ENCODE measurements around the gene ROBO1. TPM values are rescaled to one million over a fixed set of nuclear protein-coding genes. Genes with fewer than 3 reads are reported as not detected.

The ROBO1 gene
- total RNA-seq, 8 experiments from 2014 or later = 45.0 to 147 (median 67.8) TPM

- in situ Hi-C loops (cut with MboI; ENCODE audit: low pct_unique_long_range_greater_than_20kb in 2 of 9, low sequenced_read_pairs in 9 of 9, unreplicated experiment in 9 of 9) = loop anchor here in 2 of 9 experiments (25.0 kb wide), 1 partner anchor 107 kb away; no protein-coding TSS in a partner anchor
Observed at GRCh38 chr3:79380581-79380980, 387.2 kb downstream of the ROBO1 start.

GRCh38 chr3:79378064-79378463 lies 389.7 kb downstream of the ROBO1 start:
- no peak overlapping the region for H3K27ac ChIP-seq
- in situ Hi-C loops (cut with MboI; ENCODE audit: low pct_unique_long_range_greater_than_20kb in 2 of 9, low sequenced_read_pairs in 9 of 9, unreplicated experiment in 9 of 9) = loop anchor here in 2 of 9 experiments (25.0 kb wide), 1 partner anchor 109 kb away; no protein-coding TSS in a partner anchor
- no peak for ATAC-seq (replicated peaks in 6 of 8)
- peaks cover 0 to 9% of the 10 kb centered on the region in 2 donors for H3K4me1 ChIP-seq (replicated peaks in 1 of 2)
- 48 to 100% (median 74%) methylated on average over 2 to 3 of the region's 3 CpGs; no CpG with 5 or more reads in 4 of the 10 experiments for WGBS, 10 experiments
- no peak overlapping the region for H3K4me3 ChIP-seq

More at GRCh38 chr3:79380581-79380980, 387.2 kb downstream of the ROBO1 start:
- Histone ChIP-seq H3K4me1 (replicated peaks in 1 of 2) (peaks cover 0 to 9% of the 10 kb centered on the region in 2 donors), H3K4me3 (no peak overlapping the region), H3K27ac (no peak overlapping the region)
- 50 to 88% (median 78%) methylated on average over 2 to 4 of the region's 4 CpGs; no CpG with 5 or more reads in 3 of the 10 experiments for WGBS, 10 experiments
- ATAC-seq (replicated peaks in 6 of 8) = no peak

DNA sequence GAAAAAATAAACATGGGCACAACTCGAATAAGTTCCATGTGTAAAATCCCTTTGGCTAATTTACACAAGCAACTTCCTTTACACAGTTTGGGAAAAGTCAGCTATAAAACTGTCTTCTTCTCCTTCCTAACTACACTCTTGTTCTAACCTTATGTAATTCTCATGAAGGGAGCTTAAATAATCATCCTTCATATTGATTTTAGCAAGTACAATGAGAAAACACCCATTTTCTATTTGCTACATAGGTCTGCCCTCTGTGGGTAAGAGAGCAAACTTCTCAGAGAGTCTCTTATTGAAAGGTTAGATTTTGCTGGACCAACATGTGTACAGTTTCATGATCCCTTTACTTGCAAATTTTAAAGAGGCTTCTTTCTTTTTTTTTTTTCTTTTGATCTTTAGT lies 398.5 kb downstream of the ROBO1 start:
- in situ Hi-C loops (cut with MboI; ENCODE audit: low pct_unique_long_range_greater_than_20kb in 2 of 9, low sequenced_read_pairs in 9 of 9, unreplicated experiment in 9 of 9) = loop anchor here in 5 of 9 experiments (25.0 kb wide), 3 partner anchors 282 to 707 kb away; no protein-coding TSS in a partner anchor
- peak in 3 of 8 experiments; percentile 27 to 83 (median 51) for ATAC-seq (replicated peaks in 6 of 8)
- 22 to 100% (median 72%) methylated on average over 1 of the region's 1 CpG; no CpG with 5 or more reads in 4 of the 10 experiments for WGBS, 10 experiments
- Histone ChIP-seq H3K4me3 (no peak overlapping the region), H3K4me1 (replicated peaks in 1 of 2) (no peaks in the 10 kb centered on the region), H3K27ac (no peak overlapping the region)

DNA sequence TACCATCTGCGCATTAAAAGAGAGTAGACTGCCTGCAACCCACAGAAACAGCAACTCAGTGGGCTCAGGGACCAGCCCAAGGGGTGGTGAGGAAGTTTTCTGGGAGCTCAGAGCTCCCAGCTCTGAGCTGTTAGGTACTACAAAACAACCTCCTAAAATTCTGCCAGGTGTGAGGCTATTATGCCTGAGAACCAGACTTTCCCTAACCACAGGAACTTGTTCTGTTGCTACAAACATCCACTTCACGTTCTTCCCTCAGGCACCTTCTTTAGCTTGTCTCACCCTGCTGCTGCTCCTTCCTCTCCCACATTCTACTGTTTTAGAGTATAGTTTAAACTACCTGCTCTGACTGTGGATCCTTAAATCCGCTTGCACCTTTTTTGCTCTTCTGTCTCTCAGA lies 399.4 kb downstream of the ROBO1 start:
- 67 to 94% (median 75%) methylated on average over 1 to 3 of the region's 3 CpGs for WGBS, 10 experiments
- no peak overlapping the region for H3K4me3 ChIP-seq
- H3K27ac ChIP-seq = no peak overlapping the region
- peak in 1 of 8 experiments; percentile 52 for ATAC-seq (replicated peaks in 6 of 8)
- in situ Hi-C loops (cut with MboI; ENCODE audit: low pct_unique_long_range_greater_than_20kb in 2 of 9, low sequenced_read_pairs in 9 of 9, unreplicated experiment in 9 of 9) = loop anchor here in 5 of 9 experiments (25.0 kb wide), 3 partner anchors 281 to 706 kb away; no protein-coding TSS in a partner anchor
- no peaks in the 10 kb centered on the region for H3K4me1 ChIP-seq (replicated peaks in 1 of 2)

- in situ Hi-C loops (cut with MboI; ENCODE audit: low pct_unique_long_range_greater_than_20kb in 2 of 9, low sequenced_read_pairs in 9 of 9, unreplicated experiment in 9 of 9) = loop anchor here in 5 of 9 experiments (25.0 kb wide), 3 partner anchors 281 to 706 kb away; no protein-coding TSS in a partner anchor
- H3K27ac ChIP-seq = no peak overlapping the region
- H3K4me3 ChIP-seq = no peak overlapping the region
- 63 to 100% (median 82%) methylated on average over 1 to 4 of the region's 6 CpGs; no CpG with 5 or more reads in 3 of the 10 experiments for WGBS, 10 experiments
- no peaks in the 10 kb centered on the region for H3K4me1 ChIP-seq (replicated peaks in 1 of 2)
- no peak for ATAC-seq (replicated peaks in 6 of 8)
Observed at GRCh38 chr3:79367803-79368202, 400.0 kb downstream of the ROBO1 start.

DNA sequence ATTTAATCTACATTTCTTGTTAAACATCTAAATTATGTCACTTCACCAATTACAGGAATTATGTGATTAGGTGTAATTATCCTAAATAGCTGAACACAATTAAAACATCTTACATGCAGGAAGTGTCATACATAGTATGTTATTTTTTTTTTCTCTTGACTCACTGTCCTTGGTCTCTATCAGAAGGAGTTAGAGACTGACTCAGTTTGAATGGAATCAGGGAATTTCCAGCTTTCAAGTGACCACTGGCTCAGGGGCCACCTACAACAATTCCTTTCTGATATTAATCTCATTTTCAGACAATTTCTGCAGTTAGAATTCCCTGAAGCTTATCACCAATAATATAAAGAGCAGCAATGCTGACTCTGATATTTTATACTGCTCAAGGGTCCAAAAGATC lies 400.7 kb downstream of the ROBO1 start:
- Histone ChIP-seq H3K27ac (no peak overlapping the region), H3K4me1 (replicated peaks in 1 of 2) (no peaks in the 10 kb centered on the region), H3K4me3 (no peak overlapping the region)
- in situ Hi-C loops (cut with MboI; ENCODE audit: low pct_unique_long_range_greater_than_20kb in 2 of 9, low sequenced_read_pairs in 9 of 9, unreplicated experiment in 9 of 9) = loop anchor here in 5 of 9 experiments (25.0 kb wide), 3 partner anchors 280 to 705 kb away; no protein-coding TSS in a partner anchor
- no peak for ATAC-seq (replicated peaks in 6 of 8)

DNA sequence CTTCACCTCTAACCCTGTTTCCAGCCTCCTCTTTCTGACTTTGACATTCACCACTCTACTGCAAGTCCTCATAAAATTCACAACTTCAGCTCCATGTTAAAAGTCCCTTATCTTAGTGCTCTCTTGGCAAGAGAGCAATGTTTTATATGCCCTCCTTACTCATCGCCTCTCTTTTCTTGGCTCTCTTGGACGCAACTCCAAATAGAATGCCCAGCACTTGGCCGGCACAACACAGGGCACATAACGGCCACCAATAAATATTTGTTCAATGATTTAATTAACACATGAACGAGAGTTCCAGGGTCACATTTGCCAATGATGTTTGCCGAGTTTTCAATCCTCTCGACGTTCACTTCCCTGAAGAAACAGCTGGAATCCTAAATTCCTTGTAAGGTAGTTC lies 401.4 kb downstream of the ROBO1 start:
- H3K4me1 ChIP-seq (replicated peaks in 1 of 2) = no peaks in the 10 kb centered on the region
- no peak for ATAC-seq (replicated peaks in 6 of 8)
- 77 to 100% (median 92%) methylated on average over 2 to 8 of the region's 8 CpGs for WGBS, 10 experiments
- H3K4me3 ChIP-seq = no peak overlapping the region
- in situ Hi-C loops (cut with MboI; ENCODE audit: low pct_unique_long_range_greater_than_20kb in 2 of 9, low sequenced_read_pairs in 9 of 9, unreplicated experiment in 9 of 9) = loop anchor here in 5 of 9 experiments (25.0 kb wide), 3 partner anchors 279 to 704 kb away; no protein-coding TSS in a partner anchor
- no peak overlapping the region for H3K27ac ChIP-seq

- Histone ChIP-seq H3K27ac (no peak overlapping the region), H3K4me1 (replicated peaks in 1 of 2) (no peaks in the 10 kb centered on the region), H3K4me3 (no peak overlapping the region)
- in situ Hi-C loops (cut with MboI; ENCODE audit: low pct_unique_long_range_greater_than_20kb in 2 of 9, low sequenced_read_pairs in 9 of 9, unreplicated experiment in 9 of 9) = loop anchor here in 5 of 9 experiments (25.0 kb wide), 3 partner anchors 277 to 702 kb away; no protein-coding TSS in a partner anchor
- ATAC-seq (replicated peaks in 6 of 8) = no peak
- 63 to 100% (median 92%) methylated on average over 2 to 5 of the region's 5 CpGs for WGBS, 10 experiments
Observed at GRCh38 chr3:79364784-79365183, 403.0 kb downstream of the ROBO1 start.

- WGBS, 10 experiments = 56 to 100% (median 90%) methylated on average over 2 to 3 of the region's 3 CpGs
- Histone ChIP-seq H3K4me3 (no peak overlapping the region), H3K27ac (no peak overlapping the region), H3K4me1 (replicated peaks in 1 of 2) (no peaks in the 10 kb centered on the region)
- no peak for ATAC-seq (replicated peaks in 6 of 8)
- in situ Hi-C loops (cut with MboI; ENCODE audit: low pct_unique_long_range_greater_than_20kb in 2 of 9, low sequenced_read_pairs in 9 of 9, unreplicated experiment in 9 of 9) = loop anchor here in 5 of 9 experiments (25.0 kb wide), 3 partner anchors 275 to 700 kb away; no protein-coding TSS in a partner anchor
Observed at GRCh38 chr3:79362571-79363270, 405.1 kb downstream of the ROBO1 start.

GRCh38 chr3:79361748-79362378 lies 405.9 kb downstream of the ROBO1 start:
- 13 to 33% (median 22%) methylated on average over 3 to 7 of the region's 7 CpGs for WGBS, 10 experiments
- peak in 5 of 8 experiments; percentile 35 to 68 (median 63) for ATAC-seq (replicated peaks in 6 of 8)
- no peak overlapping the region for H3K4me3 ChIP-seq

GRCh38 chr3:79358327-79358726 lies 409.5 kb downstream of the ROBO1 start:
- in situ Hi-C loops (cut with MboI; ENCODE audit: low pct_unique_long_range_greater_than_20kb in 2 of 9, low sequenced_read_pairs in 9 of 9, unreplicated experiment in 9 of 9) = loop anchor here in 5 of 9 experiments (25.0 kb wide), 3 partner anchors 271 to 696 kb away; no protein-coding TSS in a partner anchor
- no peak for ATAC-seq (replicated peaks in 6 of 8)

More at GRCh38 chr3:79361748-79362378, 405.9 kb downstream of the ROBO1 start:
- no peak overlapping the region for H3K27ac ChIP-seq
- H3K4me1 ChIP-seq (replicated peaks in 1 of 2) = no peaks in the 10 kb centered on the region
- in situ Hi-C loops (cut with MboI; ENCODE audit: low pct_unique_long_range_greater_than_20kb in 2 of 9, low sequenced_read_pairs in 9 of 9, unreplicated experiment in 9 of 9) = loop anchor here in 5 of 9 experiments (25.0 kb wide), 3 partner anchors 275 to 700 kb away; no protein-coding TSS in a partner anchor

DNA sequence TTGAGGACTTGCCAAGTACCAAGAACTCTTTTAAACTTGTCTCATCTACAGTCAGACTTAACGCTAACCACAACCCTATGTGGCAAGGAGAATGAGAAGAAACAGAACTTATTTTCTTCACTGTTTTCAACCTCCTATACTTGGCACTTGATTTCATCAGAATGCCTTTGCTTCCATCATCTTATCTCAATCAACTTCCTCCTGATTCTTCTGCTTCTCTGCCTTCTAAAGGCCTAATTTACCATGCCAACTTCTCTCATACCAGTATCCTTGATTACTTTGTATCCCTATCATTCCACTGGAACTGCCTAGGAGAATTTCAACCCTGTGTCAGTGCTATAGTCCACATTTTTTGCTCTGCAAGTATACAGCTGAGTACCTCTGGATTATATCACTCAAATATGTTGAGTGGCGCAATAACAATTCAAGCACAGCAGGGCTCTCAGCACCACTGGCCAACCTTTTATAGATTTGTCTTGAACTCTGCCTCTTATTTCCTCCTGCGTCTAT lies 413.6 kb downstream of the ROBO1 start:
- 82 to 100% (median 94%) methylated on average over 1 to 3 of the region's 3 CpGs for WGBS, 10 experiments
- in situ Hi-C loops (cut with MboI; ENCODE audit: low pct_unique_long_range_greater_than_20kb in 2 of 9, low sequenced_read_pairs in 9 of 9, unreplicated experiment in 9 of 9) = loop anchor here in 5 of 9 experiments (25.0 kb wide), 3 partner anchors 267 to 692 kb away; no protein-coding TSS in a partner anchor
- H3K27ac ChIP-seq = no peak overlapping the region

More at GRCh38 chr3:79358327-79358726, 409.5 kb downstream of the ROBO1 start:
- no peaks in the 10 kb centered on the region for H3K4me1 ChIP-seq (replicated peaks in 1 of 2)
- no peak overlapping the region for H3K4me3 ChIP-seq
- 54 to 100% (median 76%) methylated on average over 1 to 4 of the region's 4 CpGs for WGBS, 10 experiments
- no peak overlapping the region for H3K27ac ChIP-seq

More for the DNA sequence above, 413.6 kb downstream of the ROBO1 start:
- ATAC-seq (replicated peaks in 6 of 8) = no peak
- no peaks in the 10 kb centered on the region for H3K4me1 ChIP-seq (replicated peaks in 1 of 2)
- no peak overlapping the region for H3K4me3 ChIP-seq
